A673 (cell line): Measurements from ENCODE around the gene PTPRK.

Experiments
- EZH2 ChIP-seq: fragments of 200-600 bp; sonication (generic); IDR thresholded peaks from 2 replicates; pipeline ENCODE4 v1.6.1; 2017; ENCODE audit warnings: borderline replicate concordance, low read depth, mild to moderate bottlenecking, mixed read lengths, antibody characterized with exemption, low read length; ENCODE audit not compliant: poor library complexity, severe bottlenecking
- TF ChIP-seq, protein P1 (sequence below): fragments of 300-800, 200-600 bp; sonication (generic); conservative IDR thresholded peaks from 2 replicates; pipeline ENCODE4 v1.5.1; 2017; ENCODE audit warnings: low read depth, mild to moderate bottlenecking, antibody characterized with exemption, low read length, moderate library complexity, mixed read lengths

DNA sequence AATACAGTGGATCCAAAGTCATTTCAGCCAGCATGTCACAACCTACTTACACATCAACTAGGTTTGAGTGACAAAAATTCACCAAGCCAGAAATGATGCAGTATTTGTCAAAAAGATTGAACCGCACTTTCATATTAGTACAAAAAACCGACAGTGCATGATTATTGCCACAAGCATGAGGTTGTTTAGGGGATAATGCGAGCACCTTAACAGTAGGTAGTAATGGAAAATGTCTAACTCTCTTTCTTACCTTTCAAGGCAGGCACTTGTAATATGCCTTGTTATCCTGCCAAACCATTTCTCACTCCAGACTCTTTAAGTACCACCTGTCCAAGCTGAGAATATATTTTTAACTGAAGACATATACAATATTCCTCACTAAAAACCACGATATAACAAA lies 349.2 kb downstream of the PTPRK start:
- TF ChIP-seq, protein P1, sequence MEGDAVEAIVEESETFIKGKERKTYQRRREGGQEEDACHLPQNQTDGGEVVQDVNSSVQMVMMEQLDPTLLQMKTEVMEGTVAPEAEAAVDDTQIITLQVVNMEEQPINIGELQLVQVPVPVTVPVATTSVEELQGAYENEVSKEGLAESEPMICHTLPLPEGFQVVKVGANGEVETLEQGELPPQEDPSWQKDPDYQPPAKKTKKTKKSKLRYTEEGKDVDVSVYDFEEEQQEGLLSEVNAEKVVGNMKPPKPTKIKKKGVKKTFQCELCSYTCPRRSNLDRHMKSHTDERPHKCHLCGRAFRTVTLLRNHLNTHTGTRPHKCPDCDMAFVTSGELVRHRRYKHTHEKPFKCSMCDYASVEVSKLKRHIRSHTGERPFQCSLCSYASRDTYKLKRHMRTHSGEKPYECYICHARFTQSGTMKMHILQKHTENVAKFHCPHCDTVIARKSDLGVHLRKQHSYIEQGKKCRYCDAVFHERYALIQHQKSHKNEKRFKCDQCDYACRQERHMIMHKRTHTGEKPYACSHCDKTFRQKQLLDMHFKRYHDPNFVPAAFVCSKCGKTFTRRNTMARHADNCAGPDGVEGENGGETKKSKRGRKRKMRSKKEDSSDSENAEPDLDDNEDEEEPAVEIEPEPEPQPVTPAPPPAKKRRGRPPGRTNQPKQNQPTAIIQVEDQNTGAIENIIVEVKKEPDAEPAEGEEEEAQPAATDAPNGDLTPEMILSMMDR: no peak
- no peak for TF ChIP-seq EZH2
